Right ventricle myocardium inferior (tissue), 1 donor: Measurements from ENCODE around the gene IMMP2L. TPM values are rescaled to one million over a fixed set of nuclear protein-coding genes. Genes with fewer than 3 reads are reported as not detected.

Source experiments
- ATAC-seq: fragments of 200-7000 bp; cut with Tn5 transposase; one replicate; pipeline ENCODE4 v1.9.1; 2020; ENCODE audit warnings: mild to moderate bottlenecking, moderate library complexity
- DNase-seq: peaks from one replicate; pipeline ENCODE4 v3.0.0; 2021; ENCODE audit errors: missing footprints
- intact Hi-C: fragments of 100-400 bp; cut with DNase I; formaldehyde crosslinking; loops from one replicate; pipeline ENCODE4 v1.11.0; 2022
- total RNA-seq: library from RNA; stranded (reverse); fragmentation: NEBNext Ultra II Directional; extraction: Animal tissue kit (Norgen Biotek cat#: 25700); gene quantifications from one replicate; pipeline ENCODE4 v1.2.1, GENCODE V29; 2021
- donor health status: DM: no; HTN: yes; CAD: no; lungs with severe emphysema.

IMMP2L gene
- total RNA-seq, 1 donor from 2014 or later: 14.3 TPM

DNA sequence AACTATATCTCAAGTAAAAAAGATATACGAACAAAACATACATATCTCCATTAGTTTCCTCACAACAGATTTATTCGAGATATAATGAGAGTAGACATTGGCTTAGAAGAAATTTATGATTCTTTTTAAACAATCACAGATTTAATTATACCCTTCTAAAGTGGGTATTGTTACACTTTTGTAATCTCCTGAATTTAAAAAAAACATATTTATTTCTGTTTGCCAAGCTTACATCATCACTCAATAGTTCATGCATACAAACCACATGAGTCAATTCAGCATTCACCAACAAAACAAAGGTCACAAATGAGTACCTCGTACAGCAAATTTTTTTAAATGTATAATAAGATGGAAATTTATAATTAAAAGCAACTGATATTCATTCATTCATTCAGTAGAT lies 453.8 kb downstream of the IMMP2L start:
- intact Hi-C loops: no loop called here
- DNase-seq (no peak), ATAC-seq (no peak)

GRCh38 chr7:111108000-111108399 lies 454.3 kb downstream of the IMMP2L start:
- ATAC-seq: no peak
- intact Hi-C loops: no loop called here

DNA sequence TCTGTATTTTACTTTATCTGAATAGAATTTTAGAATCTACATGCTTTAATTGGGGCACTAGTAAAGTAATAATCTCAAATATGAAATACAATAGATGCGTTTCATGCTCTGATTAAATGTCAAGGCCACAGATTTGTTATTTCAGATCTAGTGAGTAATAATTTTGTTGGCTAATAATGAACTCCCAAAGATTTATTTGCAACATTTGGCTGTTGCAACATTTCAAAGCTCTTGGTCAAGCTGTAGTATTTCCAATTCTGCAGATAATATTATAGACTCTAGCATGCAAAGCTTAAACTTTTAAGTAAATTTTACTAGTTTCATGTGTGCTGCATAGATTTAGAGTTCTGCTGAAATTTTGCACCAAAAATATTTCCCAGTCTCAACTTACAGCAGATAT lies 454.7 kb downstream of the IMMP2L start:
- ATAC-seq (no peak), DNase-seq (no peak)
- intact Hi-C loops: no loop called here

More at GRCh38 chr7:111108000-111108399, 454.3 kb downstream of the IMMP2L start:
- peak; percentile 48 for DNase-seq

- DNase-seq: no peak
- intact Hi-C loops: no loop called here
- ATAC-seq: no peak
Measured at GRCh38 chr7:111105269-111105668, 457.0 kb downstream of the IMMP2L start.

DNA sequence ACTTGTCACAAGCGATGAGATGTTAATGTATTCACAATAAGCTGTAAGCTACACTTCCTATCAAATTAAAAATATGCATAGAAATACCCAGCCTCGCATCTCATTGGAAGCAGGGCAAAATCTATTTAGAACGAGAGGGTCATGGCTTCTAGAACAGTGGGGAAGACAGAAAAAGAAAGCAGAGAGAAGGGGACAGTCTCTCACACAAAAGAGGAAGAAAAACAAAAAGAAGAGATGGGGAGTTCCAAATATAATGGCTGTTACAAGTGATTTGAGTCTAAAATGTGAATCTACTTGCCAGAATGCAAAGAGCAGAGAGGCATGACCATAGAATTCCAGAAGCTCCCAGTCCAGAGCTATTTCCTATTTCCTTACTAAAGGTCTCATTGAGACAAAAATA lies 457.6 kb downstream of the IMMP2L start:
- DNase-seq (no peak), ATAC-seq (no peak)
- intact Hi-C loops: no loop called here

GRCh38 chr7:111103678-111104274 lies 458.5 kb downstream of the IMMP2L start:
- intact Hi-C loops: no loop called here
- DNase-seq (no peak), ATAC-seq (no peak)

- DNase-seq: no peak
- intact Hi-C loops: no loop called here
- ATAC-seq: no peak
Measured at GRCh38 chr7:111103136-111103535, 459.2 kb downstream of the IMMP2L start.

- ATAC-seq: no peak
- intact Hi-C loops: no loop called here
Measured at GRCh38 chr7:111101856-111102646, 460.2 kb downstream of the IMMP2L start.

GRCh38 chr7:111098926-111099250 lies 463.4 kb downstream of the IMMP2L start:
- intact Hi-C loops: loop anchor here (10.0 kb wide), 1 partner anchor 636 kb away; no protein-coding TSS in a partner anchor
- no peak for ATAC-seq
- no peak for DNase-seq

More at GRCh38 chr7:111101856-111102646, 460.2 kb downstream of the IMMP2L start:
- DNase-seq: no peak

- no peak for DNase-seq
Measured at GRCh38 chr7:111098011-111098925, 464.0 kb downstream of the IMMP2L start.

GRCh38 chr7:111096997-111097396 lies 465.3 kb downstream of the IMMP2L start:
- intact Hi-C loops: loop anchor here (10.0 kb wide), 1 partner anchor 638 kb away; no protein-coding TSS in a partner anchor
- DNase-seq (no peak), ATAC-seq (no peak)

More at GRCh38 chr7:111098011-111098925, 464.0 kb downstream of the IMMP2L start:
- ATAC-seq: peak; percentile 67
- intact Hi-C loops: loop anchor here (10.0 kb wide), 1 partner anchor 637 kb away; no protein-coding TSS in a partner anchor

DNA sequence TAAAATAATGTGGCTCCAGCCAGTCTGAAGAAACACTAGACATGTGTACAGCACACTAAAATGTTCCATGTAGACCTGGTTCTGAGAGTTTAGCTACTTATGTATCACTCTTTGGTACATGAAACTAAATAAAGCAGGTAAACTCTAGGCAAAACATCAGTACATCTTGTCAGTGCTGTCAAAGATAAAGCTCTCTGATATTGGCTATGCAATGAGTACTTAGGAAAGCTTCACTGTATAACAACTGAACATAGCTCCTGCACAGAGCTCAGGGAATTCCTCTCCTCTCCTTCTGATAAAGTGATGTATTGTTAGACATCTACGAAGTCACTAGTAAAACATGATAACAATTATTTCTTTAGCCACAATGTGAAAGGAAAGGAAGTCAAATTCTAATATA lies 467.9 kb downstream of the IMMP2L start:
- ATAC-seq: no peak
- intact Hi-C loops: loop anchor here (5.0 to 10.0 kb wide), 2 partner anchors 497 to 640 kb away; no protein-coding TSS in a partner anchor
- no peak for DNase-seq

DNA sequence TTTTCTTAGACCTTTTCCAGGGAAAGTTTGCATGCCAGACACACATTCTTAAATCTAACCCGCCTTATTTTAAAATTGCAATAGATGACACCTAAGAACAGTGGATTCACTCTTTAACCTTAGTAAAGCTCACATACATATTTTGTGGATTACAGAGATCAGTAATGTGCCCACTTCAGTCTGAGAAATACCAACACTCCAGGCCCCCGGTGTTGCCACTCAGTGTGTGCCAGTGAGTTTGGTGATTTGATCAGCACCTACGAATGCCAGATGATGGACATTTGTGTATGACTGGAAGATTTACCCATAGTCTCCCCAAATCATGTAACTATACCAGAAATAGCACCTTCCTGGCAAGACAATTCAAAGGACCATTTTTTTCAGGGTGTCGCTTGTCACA lies 468.8 kb downstream of the IMMP2L start:
- DNase-seq: no peak
- intact Hi-C loops: loop anchor here (5.0 to 10.0 kb wide), 2 partner anchors 496 to 641 kb away; no protein-coding TSS in a partner anchor

GRCh38 chr7:111092406-111093236 lies 469.7 kb downstream of the IMMP2L start:
- ATAC-seq: no peak
- DNase-seq: no peak
- intact Hi-C loops: loop anchor here (5.0 to 10.0 kb wide), 2 partner anchors 495 to 642 kb away; no protein-coding TSS in a partner anchor

More for the DNA sequence above, 468.8 kb downstream of the IMMP2L start:
- no peak for ATAC-seq

GRCh38 chr7:111091593-111092358 lies 470.5 kb downstream of the IMMP2L start:
- intact Hi-C loops: loop anchor here (5.0 to 10.0 kb wide), 2 partner anchors 494 to 643 kb away; no protein-coding TSS in a partner anchor
- ATAC-seq (peak; percentile 33), DNase-seq (no peak)

- intact Hi-C loops: loop anchor here (5.0 to 10.0 kb wide), 2 partner anchors 494 to 644 kb away; no protein-coding TSS in a partner anchor
- peak; percentile 51 for DNase-seq
- peak; percentile 97 for ATAC-seq
Measured at GRCh38 chr7:111090846-111091245, 471.4 kb downstream of the IMMP2L start, which contains the start of gene LRRN3. LRRN3 (plus strand) TSS chr7:111091127; CDS start chr7:111122773, 31,646 bp downstream.
